HG03159 (cell line): ENCODE data around the gene POU5F1.

Experiments
- ATAC-seq: cut with Tn5 transposase; IDR thresholded peaks from one replicate; pipeline ENCODE4 v1.9.1; 2021; ENCODE audit warnings: mild to moderate bottlenecking, moderate library complexity; ENCODE audit not compliant: unreplicated experiment

The POU5F1 gene

DNA sequence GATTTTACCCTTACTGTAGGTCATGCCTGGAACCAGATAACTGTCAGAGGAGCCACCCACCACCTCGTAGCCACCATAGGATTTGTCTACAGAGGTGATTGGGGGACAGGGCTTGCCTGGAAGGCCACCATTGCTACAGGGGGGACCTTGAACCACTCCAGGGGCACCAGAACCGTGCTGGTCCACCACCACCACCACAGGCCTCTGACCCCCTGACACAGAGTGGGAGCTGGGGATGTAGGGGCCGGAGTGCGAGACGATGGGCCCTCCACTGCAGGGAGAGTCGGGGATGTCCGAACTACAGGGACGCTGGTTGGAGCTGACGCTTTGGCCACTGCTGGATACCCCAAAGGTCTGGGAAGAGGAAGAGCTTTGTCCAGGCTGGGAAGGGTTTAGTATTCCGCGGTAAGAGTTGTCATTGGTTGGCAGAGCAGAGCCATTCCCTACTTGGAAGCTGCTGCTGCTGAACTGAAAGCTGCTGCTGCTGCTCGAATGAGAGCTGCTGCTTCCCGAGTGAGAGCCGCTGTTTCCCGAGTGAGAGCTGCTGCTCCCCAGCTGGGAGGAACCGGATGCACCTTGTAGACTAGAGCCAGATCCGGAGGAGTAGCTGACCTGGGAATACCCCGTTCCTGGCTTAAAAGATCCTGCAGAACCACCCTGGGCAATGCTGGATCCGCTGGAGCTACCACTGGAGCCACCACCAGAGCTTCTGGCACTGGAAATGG, 53.7 kb downstream of the POU5F1 start:
- no peak for ATAC-seq

DNA sequence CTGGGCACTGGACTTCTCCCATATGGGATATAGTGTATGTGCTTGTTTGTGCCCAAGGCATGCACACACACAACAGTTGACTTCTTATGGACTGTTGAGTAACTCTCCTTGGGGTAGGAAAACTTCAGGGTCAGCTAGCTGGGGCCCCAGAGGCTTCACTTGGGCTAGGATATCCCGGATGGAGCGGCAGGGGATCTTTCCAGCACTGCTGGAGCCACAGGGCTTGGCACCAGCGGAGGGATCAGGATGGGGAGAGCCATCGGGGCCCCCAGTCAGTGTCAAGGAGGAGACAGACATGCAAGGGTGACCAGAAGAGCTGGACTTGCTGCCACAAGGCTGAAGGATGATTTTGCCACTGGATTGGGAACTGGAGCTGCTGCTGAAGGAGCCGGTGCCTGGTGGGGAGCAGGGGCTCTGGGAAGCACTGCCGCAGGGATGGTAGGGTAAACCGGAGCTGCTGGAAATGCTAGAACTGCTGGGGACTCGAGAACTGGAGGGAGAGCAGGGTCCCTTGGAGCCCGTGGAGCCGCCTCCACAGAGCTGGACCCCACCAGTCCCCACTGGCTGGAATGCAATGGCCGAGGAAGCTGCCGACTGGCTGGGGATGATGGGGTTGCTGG, 54.4 kb downstream of the POU5F1 start:
- ATAC-seq, result no peak

- no peak for ATAC-seq
Observed at GRCh38 chr6:31114970-31115849, 55.3 kb downstream of the POU5F1 start.

DNA sequence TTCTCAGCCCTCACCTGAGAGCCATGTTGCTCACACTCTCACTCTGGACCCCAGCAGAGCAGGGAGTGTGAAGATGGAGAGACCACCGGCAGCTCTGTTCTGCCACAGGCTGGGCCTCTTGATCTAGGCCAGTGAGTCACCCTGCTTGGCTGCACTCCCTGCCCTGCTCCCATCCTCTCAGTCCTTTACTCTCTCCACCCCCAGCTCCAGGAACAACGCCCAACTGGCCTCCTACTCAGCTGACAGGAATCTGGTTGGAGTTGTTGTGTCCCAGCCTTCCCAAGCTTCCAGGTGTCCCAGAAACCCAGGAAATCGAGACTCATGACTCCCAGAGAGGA, 56.0 kb downstream of the POU5F1 start, which contains the start of gene PSORS1C1:
TSS of gene PSORS1C1 (plus strand) at position 260 of the 338 bp plus-strand sequence. CDS start 14,833 bp downstream, outside the sequence.
- no peak for ATAC-seq
